ENCODE results near the gene SLC45A1.

DNA sequence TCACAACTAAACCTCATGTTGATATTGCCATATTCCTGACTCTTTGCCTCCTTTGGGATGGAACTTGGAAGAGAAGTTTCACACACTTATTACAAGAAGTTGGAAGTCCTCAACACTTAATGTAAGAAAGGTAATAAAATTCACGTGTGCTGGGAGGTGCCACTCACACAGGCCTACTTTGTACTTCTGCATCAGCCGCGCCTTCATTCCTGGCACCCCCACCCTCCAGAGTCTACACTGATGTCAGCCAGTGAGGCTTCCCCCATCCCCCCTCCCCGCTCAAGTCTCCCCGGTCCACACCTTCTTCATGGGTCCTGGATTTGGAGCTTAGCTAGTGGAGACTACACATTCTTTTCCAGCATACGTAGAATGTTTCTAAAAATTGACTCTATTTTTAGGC, 24.8 kb upstream of the SLC45A1 start:
- TF ChIP-seq CTCF (IDR thresholded peaks at IDR 0.05; ENCODE audit: poor library complexity) (no peak), EZH2 (IDR thresholded peaks at IDR 0.05; ENCODE audit: borderline replicate concordance) (no peak)
